ENCODE results near the gene KRTAP5-5.
"Not testable (repeated sequence)": the region's sequence is repeated elsewhere in the genome, so short reads cannot be mapped to it uniquely, and the experiment has no call there.

The KRTAP5-5 gene

DNA sequence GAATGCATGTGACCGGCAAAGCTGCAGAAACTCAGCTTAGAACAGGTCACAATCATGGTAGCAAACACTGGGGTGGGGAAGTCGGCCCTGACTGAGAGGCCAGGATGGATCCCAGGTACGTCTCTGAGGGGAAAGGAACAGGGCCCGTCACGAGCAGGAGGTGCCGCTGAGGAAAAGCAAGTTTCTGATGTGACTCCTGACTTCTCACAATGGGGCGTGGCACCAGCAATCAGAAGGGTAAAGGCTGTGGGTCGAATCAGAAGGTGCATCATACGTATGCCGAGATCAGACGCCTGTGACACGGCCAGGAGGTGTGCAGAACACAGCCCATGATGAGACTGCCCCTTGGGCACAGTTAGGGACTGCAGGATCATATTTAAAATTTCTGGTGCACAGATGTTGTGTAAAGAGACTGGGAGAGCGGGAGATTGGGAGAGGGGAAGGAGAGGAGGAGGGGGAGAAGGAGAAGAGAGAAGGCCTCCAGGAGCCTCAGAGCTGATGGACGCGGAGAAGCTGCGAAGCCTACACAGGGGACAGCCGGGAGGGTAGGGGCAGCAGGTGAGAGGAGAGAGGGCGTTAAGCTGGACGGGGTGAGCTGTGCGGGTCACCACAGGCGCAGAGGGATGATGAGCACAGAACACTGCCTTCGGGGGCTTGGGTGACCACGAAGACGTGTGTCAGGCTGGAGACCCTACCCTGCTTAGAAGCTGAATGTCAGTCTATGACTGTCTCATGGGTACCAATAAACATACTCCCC is 30.7 kb downstream of the KRTAP5-5 start:
- ChIA-PET CTCF (interaction anchor here (1.0 to 1.3 kb wide), 2 partner anchors 343 to 491 kb away, joined by 3 to 5 read pairs; no protein-coding TSS in a partner anchor), POLR2A (no interaction called here)
- TF ChIP-seq, protein P1, sequence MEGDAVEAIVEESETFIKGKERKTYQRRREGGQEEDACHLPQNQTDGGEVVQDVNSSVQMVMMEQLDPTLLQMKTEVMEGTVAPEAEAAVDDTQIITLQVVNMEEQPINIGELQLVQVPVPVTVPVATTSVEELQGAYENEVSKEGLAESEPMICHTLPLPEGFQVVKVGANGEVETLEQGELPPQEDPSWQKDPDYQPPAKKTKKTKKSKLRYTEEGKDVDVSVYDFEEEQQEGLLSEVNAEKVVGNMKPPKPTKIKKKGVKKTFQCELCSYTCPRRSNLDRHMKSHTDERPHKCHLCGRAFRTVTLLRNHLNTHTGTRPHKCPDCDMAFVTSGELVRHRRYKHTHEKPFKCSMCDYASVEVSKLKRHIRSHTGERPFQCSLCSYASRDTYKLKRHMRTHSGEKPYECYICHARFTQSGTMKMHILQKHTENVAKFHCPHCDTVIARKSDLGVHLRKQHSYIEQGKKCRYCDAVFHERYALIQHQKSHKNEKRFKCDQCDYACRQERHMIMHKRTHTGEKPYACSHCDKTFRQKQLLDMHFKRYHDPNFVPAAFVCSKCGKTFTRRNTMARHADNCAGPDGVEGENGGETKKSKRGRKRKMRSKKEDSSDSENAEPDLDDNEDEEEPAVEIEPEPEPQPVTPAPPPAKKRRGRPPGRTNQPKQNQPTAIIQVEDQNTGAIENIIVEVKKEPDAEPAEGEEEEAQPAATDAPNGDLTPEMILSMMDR (IDR thresholded peaks at IDR 0.05; ENCODE audit: insufficient read depth, low read length, missing control alignments): no peak
- DNase-seq (ENCODE audit: low read depth, low spot score): no peak
- no peak overlapping the region for H3K4me3 ChIP-seq (ENCODE audit: low read depth, low read length)

DNA sequence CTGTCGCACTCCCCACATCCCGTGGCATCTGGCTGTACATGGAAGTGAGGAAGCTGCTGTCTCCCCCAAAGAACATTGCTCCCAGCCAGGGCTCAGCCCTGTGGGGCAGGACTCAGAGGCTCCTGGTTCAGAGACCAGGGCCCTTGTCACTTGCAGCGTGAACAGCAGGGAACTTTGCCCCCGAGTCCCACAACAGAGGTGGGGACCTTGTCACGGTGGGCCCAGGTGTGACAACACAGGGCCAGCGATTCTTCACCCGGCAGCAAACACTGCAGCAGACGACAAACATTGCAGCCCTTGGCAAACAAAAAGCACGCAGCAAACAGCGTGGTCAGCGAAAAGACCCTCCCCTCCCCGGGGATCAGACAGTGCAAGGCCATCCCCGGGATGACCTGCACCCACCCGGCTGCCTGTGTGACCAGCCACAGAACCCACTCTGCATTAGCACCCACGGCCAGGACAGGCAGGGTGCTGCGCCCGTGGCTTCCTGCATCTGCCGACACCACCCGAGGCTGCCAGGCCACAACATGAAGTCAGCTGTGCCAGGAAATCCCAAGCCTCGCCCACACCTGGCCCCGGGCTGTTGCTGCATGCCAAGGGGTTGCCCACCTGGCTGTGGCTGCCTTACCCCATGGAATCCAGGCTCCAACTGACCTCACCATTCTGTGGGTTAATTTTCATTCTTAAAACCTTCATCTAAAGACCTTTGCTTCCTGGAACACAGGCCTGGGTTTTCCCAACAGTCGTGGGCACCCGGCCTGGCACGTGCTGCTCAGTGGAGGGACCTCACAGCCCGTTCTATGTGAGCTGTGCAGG is 32.1 kb downstream of the KRTAP5-5 start:
- H3K4me3 ChIP-seq (ENCODE audit: low read depth, low read length); DNase-seq (ENCODE audit: low read depth, low spot score); POLR2A ChIA-PET: not testable (repeated sequence)
- CTCF ChIA-PET: interaction anchor here (1.3 kb wide), 1 partner anchor 490 kb away, joined by 5 read pairs; no protein-coding TSS in a partner anchor

DNA sequence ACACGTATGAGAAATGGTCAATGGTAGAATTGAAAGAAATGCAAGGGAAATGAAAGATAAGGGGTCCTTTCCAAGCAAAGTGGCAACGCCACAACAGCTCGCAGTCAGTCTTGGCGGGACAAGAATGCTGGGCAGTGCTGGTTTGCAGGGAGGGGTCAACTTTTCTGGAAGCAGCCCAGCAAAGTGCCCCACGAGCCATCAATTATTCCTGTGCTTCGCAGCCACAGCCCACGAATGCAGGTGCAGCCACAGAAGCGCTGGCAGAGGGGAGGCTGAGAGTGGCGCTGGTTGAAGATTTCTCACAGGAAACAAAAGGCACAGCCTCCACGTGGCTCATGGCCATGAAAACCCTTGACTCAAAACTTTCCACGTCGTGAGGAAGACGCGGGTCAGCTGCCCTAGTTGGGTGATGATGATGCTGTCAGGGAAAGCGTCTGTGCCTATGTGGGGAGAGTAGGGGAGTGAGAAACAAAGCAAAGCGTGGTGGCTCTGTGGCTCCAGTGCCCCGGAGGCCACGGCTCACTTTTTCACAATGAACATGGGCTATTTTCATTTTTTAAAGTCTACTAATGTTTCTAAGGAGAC is 33.2 kb downstream of the KRTAP5-5 start:
- POLR2A ChIA-PET; DNase-seq (ENCODE audit: low read depth, low spot score); H3K4me3 ChIP-seq (ENCODE audit: low read depth, low read length); CTCF ChIA-PET: not testable (repeated sequence)

DNA sequence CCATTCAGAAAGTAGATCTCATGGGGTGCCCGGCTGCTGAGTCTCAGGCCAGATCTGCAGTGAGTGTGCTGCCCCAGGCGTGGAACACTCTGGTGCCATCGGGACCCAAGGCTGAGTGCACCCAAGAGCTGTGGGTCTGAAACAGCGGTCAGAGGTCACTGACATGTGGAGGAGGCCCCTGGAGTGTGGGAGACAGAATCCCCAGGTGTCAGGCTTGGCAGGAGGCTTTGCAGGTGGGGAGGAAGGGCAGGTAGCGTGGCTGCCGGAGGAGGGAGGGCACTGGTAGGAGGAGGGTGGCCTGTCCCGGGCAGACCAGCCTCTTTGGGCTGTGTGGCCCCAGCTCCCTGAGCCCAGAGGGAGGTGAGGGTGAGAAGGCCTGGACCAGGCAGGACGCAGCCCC is 35.7 kb downstream of the KRTAP5-5 start:
- CTCF ChIA-PET: no interaction called here
- POLR2A ChIA-PET: no interaction called here
- DNase-seq (ENCODE audit: low read depth, low spot score): no peak
- TF ChIP-seq, protein P1 (IDR thresholded peaks at IDR 0.05; ENCODE audit: insufficient read depth, low read length, missing control alignments): no peak
- H3K4me3 ChIP-seq (ENCODE audit: low read depth, low read length): no peak overlapping the region

DNA sequence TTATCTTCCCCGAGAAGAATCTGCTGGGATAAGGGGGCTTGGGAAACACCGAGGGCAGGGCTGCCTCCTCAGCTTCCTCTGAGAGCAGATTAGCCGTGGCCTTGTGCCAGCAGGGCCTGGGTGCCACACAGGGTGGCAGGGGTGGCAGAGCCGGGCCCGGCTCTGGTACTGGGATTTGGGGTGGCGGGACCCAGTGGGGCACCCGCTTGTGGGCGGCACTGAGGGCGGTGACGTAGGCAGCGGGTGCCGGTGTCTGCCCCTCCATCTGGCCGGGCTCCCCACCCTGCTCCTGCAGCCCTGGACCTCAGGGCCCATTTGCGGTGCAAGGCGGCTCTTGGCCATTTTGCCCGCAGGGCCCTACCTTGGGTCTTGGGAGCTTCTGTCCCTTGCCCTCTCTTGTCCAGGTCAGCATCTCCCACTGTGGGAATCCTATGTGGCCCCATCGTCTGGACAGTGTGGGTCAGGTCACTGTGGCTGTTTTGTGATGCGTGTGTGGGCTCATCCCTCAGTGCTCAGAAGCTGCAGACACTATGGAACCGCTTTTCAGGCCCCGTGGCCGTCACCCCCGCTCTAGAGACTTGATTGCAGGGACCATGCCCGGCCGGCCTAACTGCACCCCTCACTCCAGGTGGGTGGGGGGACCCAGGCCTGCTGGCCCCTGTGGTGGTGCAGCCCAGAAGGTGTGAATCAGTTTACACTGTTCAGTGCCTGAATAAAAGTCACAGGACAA is 37.7 kb downstream of the KRTAP5-5 start:
- ChIA-PET CTCF (interaction anchor here (2.0 kb wide), 1 partner anchor 15 kb away, joined by 5 read pairs; no protein-coding TSS in a partner anchor), POLR2A (no interaction called here)
- no peak overlapping the region for H3K4me3 ChIP-seq (ENCODE audit: low read depth, low read length)
- TF ChIP-seq, protein P1 (IDR thresholded peaks at IDR 0.05; ENCODE audit: insufficient read depth, low read length, missing control alignments): no peak
- DNase-seq (ENCODE audit: low read depth, low spot score): no peak

DNA sequence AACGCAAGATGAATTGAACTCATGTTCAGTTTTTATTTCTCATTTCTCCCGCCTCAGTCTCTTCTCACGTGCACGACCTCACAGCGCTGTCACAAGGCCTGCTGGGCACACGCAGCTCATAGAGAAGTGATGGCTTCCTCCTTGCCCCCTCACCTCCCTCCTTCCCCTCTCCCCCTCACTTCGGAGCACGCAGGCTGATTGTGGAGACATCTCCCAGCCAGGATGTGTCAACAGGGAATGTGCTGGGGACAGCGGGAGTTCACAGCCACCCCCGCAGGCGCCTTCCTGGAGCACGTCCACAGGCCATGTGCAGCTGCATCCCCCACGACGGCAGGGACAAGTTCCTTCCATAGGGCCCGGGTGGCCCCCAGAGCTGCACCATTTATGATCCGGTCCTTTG is 38.3 kb downstream of the KRTAP5-5 start:
- ChIA-PET CTCF (interaction anchor here (2.0 kb wide), 1 partner anchor 15 kb away, joined by 5 read pairs; no protein-coding TSS in a partner anchor), POLR2A (no interaction called here)
- no peak for DNase-seq (ENCODE audit: low read depth, low spot score)
- H3K4me3 ChIP-seq (ENCODE audit: low read depth, low read length): no peak overlapping the region
- TF ChIP-seq, protein P1 (IDR thresholded peaks at IDR 0.05; ENCODE audit: insufficient read depth, low read length, missing control alignments): no peak

Measured in AG04449 (cell line).